CD14-positive monocyte (primary cell): ENCODE results near the gene PDE4B. TPM values are rescaled to one million over a fixed set of nuclear protein-coding genes. Genes with fewer than 3 reads are reported as not detected.

ENCODE experiments used
- DNase-seq, 3 donors: peaks; one replicate each; pipeline ENCODE4 v3.0.0-alpha.2; 2011 to 2022
- H2AFZ ChIP-seq: 2 replicates; pipeline ENCODE4 v1.6.0; 2012; ENCODE audit warnings: mild to moderate bottlenecking, low read depth, low read length, inconsistent platforms; ENCODE audit not compliant: insufficient read depth, poor library complexity, severe bottlenecking
- H3K27ac ChIP-seq, 2 donors: 1 replicate in 1 of 2; 2 replicates in 1 of 2; pipeline ENCODE4 v1.5.1; 2012 to 2013; ENCODE audit warnings: low read length in 2 of 2, control low read depth in 1 of 2, inconsistent platforms in 1 of 2, low read depth in 1 of 2, mild to moderate bottlenecking in 1 of 2
- H3K27me3 ChIP-seq, 2 donors: one replicate each; pipeline versions ENCODE4 v1.6.0 to v1.6.1; 2011 to 2013; ENCODE audit warnings: low read length in 2 of 2; ENCODE audit not compliant: control insufficient read depth in 2 of 2, insufficient read depth in 2 of 2
- H3K36me3 ChIP-seq, 2 donors: replicated peaks in 1 of 2; 1 replicate in 1 of 2; 2 replicates in 1 of 2; pipeline versions ENCODE4 v1.5.1 to v1.6.1; 2012 to 2013; ENCODE audit warnings: low read length in 2 of 2, control low read depth in 1 of 2, inconsistent platforms in 1 of 2, mild to moderate bottlenecking in 1 of 2; ENCODE audit not compliant: insufficient read depth in 2 of 2, control insufficient read depth in 1 of 2
- H3K4me1 ChIP-seq, 2 donors: 1 replicate in 1 of 2; 2 replicates in 1 of 2; pipeline versions ENCODE4 v1.5.1 to v1.6.1; 2012 to 2013; ENCODE audit warnings: low read length in 2 of 2, control low read depth in 1 of 2, inconsistent platforms in 1 of 2, mild to moderate bottlenecking in 1 of 2, moderate library complexity in 1 of 2; ENCODE audit not compliant: insufficient read depth in 2 of 2, control insufficient read depth in 1 of 2
- H3K4me2 ChIP-seq: replicated peaks from 2 replicates; pipeline ENCODE3; 2012; ENCODE audit warnings: low read length, moderate library complexity, mild to moderate bottlenecking; ENCODE audit not compliant: poor library complexity, severe bottlenecking; ENCODE audit errors: extremely low read depth
- H3K4me3 ChIP-seq, 3 experiments: fragments of 200-600 bp in 1 of 3; sonication (generic) in 1 of 3; replicated peaks in 1 of 3; 1 replicate in 2 of 3; 2 replicates in 1 of 3; pipeline ENCODE4 v1.5.1; 2011 to 2013; ENCODE audit warnings: low read length in 3 of 3, mild to moderate bottlenecking in 3 of 3, control low read depth in 2 of 3, low read depth in 2 of 3, inconsistent platforms in 1 of 3, moderate library complexity in 1 of 3
- H3K79me2 ChIP-seq: 2 replicates; pipeline ENCODE4 v1.6.0; 2012; ENCODE audit warnings: mild to moderate bottlenecking, control low read depth, inconsistent platforms, low read length, moderate library complexity; ENCODE audit not compliant: insufficient read depth
- H3K9ac ChIP-seq: 2 replicates; pipeline ENCODE4 v1.6.0; 2017; ENCODE audit warnings: low read length, mild to moderate bottlenecking; ENCODE audit not compliant: insufficient read depth, poor library complexity, severe bottlenecking
- H3K9me3 ChIP-seq, 2 donors: replicated peaks in 1 of 2; 1 replicate in 1 of 2; 2 replicates in 1 of 2; pipeline versions ENCODE4 v1.5.1 to v1.6.1; 2012 to 2013; ENCODE audit warnings: low read length in 2 of 2, control low read depth in 1 of 2; ENCODE audit not compliant: control insufficient read depth in 1 of 2, insufficient read depth in 1 of 2
- H4K20me1 ChIP-seq: 2 replicates; pipeline ENCODE4 v1.6.0; 2012; ENCODE audit warnings: mild to moderate bottlenecking, low read length, control low read depth, moderate library complexity; ENCODE audit not compliant: insufficient read depth
- H3K27ac Mint-ChIP-seq, 7 donors: one replicate each; pipeline ENCODE4 v1.8.0; 2020; ENCODE audit warnings: mild to moderate bottlenecking in 7 of 7, mixed read lengths in 7 of 7, moderate library complexity in 6 of 7, inconsistent platforms in 2 of 7
- H3K27me3 Mint-ChIP-seq, 3 donors: one replicate each; pipeline ENCODE4 v1.8.0; 2021 to 2022; ENCODE audit warnings: low read depth in 3 of 3, mild to moderate bottlenecking in 3 of 3, mixed read lengths in 3 of 3, moderate library complexity in 3 of 3, inconsistent platforms in 1 of 3
- H3K36me3 Mint-ChIP-seq, 2 donors: one replicate each; pipeline ENCODE4 v1.8.0; 2020; ENCODE audit warnings: mixed read lengths in 2 of 2, inconsistent platforms in 1 of 2, mild to moderate bottlenecking in 1 of 2
- H3K4me1 Mint-ChIP-seq: one replicate; pipeline ENCODE4 v1.8.0; 2020; ENCODE audit warnings: mild to moderate bottlenecking, mixed read lengths
- H3K4me3 Mint-ChIP-seq, 2 donors: one replicate each; pipeline ENCODE4 v1.8.0; 2020; ENCODE audit warnings: mild to moderate bottlenecking in 2 of 2, mixed read lengths in 2 of 2, moderate library complexity in 1 of 2
- H3K9me3 Mint-ChIP-seq, 7 donors: one replicate each; pipeline ENCODE4 v1.8.0; 2020 to 2022; ENCODE audit warnings: mixed read lengths in 7 of 7, mild to moderate bottlenecking in 6 of 7, moderate library complexity in 6 of 7, inconsistent platforms in 2 of 7
- intact Hi-C, 2 donors: fragments of 100-400 bp; cut with micrococcal nuclease; formaldehyde crosslinking; loops; one replicate each; pipeline versions ENCODE4 v1.15.0 to v1.15.1; 2023
- polyA plus RNA-seq, 3 donors: library from polyadenylated mRNA; depleted of rRNA in 1 of 3; unstranded in 2 of 3; stranded (reverse) in 1 of 3; fragments of 300-500 nt in 2 of 3; fragments of >200 nt in 1 of 3; fragmentation: Illumina TruSeq in 2 of 3; gene quantifications; 1 replicate in 2 of 3; 2 replicates in 1 of 3; pipeline ENCODE4 v1.2.3, GENCODE V29; 2012 to 2021
- TF ChIP-seq, protein P1 (sequence below): fragments of 200-600 bp; IDR thresholded peaks from one replicate; pipeline ENCODE4 v1.8.0; 2022; ENCODE audit warnings: antibody characterized with exemption, mild to moderate bottlenecking

PDE4B gene
- polyA plus RNA-seq, 3 donors = 17.2 to 52.8 (median 25.2) TPM

DNA sequence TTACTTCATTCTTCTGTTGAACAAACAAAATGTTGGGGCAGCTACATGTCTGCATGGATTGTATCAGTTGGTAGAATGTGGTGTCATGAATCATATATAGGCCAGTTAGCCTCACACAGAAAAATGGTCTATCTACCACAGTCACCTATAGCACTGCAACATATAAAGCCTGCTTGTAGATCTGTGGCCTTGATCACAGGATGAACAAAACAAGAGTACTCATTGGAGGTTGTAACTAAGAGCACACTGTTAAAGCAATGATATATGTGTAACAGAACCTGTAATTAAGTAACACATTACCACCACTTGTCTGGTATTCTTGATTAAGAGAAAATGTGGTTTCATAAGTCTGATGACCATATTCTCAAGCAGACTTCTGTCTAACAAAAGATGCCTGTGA is 573.9 kb downstream of the PDE4B start:
- Histone ChIP-seq H3K9ac (no peak overlapping the region), H3K4me2 (no peak overlapping the region), H3K79me2 (no peaks in the 10 kb centered on the region), H3K9me3 (no peaks in the 10 kb centered on the region), H2AFZ (no peak overlapping the region), H3K36me3 (peaks cover 61 to 87% of the 10 kb centered on the region in 2 donors), H4K20me1 (peaks cover 4% of the 10 kb centered on the region), H3K4me3 (no peak overlapping the region), H3K4me1 (peaks cover 18 to 32% of the 10 kb centered on the region in 2 donors), H3K27ac (peak overlapping the region in 1 of 2 donors; percentile 44), H3K27me3 (no peaks in the 10 kb centered on the region)
- Mint-ChIP-seq H3K27ac (peak overlapping the region in 2 of 7 donors; percentile 42 to 61), H3K36me3 (peaks cover 89 to 92% of the 10 kb centered on the region in 2 donors), H3K27me3 (peaks cover 0 to 1% (median 0%) of the 10 kb centered on the region in 3 donors), H3K9me3 (no peaks in the 10 kb centered on the region), H3K4me3 (no peak overlapping the region), H3K4me1 (peaks cover 32% of the 10 kb centered on the region)
- no peak for DNase-seq
- intact Hi-C loops = no loop called here
- TF ChIP-seq, protein P1, sequence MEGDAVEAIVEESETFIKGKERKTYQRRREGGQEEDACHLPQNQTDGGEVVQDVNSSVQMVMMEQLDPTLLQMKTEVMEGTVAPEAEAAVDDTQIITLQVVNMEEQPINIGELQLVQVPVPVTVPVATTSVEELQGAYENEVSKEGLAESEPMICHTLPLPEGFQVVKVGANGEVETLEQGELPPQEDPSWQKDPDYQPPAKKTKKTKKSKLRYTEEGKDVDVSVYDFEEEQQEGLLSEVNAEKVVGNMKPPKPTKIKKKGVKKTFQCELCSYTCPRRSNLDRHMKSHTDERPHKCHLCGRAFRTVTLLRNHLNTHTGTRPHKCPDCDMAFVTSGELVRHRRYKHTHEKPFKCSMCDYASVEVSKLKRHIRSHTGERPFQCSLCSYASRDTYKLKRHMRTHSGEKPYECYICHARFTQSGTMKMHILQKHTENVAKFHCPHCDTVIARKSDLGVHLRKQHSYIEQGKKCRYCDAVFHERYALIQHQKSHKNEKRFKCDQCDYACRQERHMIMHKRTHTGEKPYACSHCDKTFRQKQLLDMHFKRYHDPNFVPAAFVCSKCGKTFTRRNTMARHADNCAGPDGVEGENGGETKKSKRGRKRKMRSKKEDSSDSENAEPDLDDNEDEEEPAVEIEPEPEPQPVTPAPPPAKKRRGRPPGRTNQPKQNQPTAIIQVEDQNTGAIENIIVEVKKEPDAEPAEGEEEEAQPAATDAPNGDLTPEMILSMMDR = no peak

DNA sequence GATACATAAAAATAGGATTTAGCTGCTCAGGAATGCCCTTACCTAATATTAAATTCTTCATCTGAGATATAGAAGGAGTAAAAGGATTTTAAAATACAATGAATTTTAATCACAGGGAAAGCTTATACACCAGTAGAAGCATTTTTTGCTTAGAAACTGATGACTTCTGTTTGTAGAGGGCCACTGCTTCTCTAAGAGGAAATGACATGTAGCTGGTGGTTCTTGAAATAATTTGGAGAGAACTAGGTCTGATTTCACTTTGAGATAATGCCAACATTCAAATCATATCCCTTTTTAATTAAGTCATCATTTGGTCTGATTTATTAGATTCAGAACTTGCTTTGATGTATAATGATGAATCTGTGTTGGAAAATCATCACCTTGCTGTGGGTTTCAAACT is 574.7 kb downstream of the PDE4B start:
- Histone ChIP-seq H3K4me1 (peaks cover 25 to 39% of the 10 kb centered on the region in 2 donors), H4K20me1 (peaks cover 3% of the 10 kb centered on the region), H3K4me3 (no peak overlapping the region), H3K9ac (no peak overlapping the region), H3K79me2 (no peaks in the 10 kb centered on the region), H3K9me3 (no peaks in the 10 kb centered on the region), H3K27me3 (no peaks in the 10 kb centered on the region), H3K4me2 (no peak overlapping the region), H3K36me3 (peaks cover 54 to 79% of the 10 kb centered on the region in 2 donors), H2AFZ (no peak overlapping the region), H3K27ac (peak overlapping the region in 1 of 2 donors; percentile 44)
- Mint-ChIP-seq H3K4me1 (peaks cover 40% of the 10 kb centered on the region), H3K9me3 (no peaks in the 10 kb centered on the region), H3K4me3 (no peak overlapping the region), H3K36me3 (peaks cover 89 to 91% of the 10 kb centered on the region in 2 donors), H3K27ac (peak overlapping the region in 5 of 7 donors; percentile 31 to 61 (median 42)), H3K27me3 (peaks cover 0 to 1% (median 0%) of the 10 kb centered on the region in 3 donors)
- DNase-seq = no peak
- intact Hi-C loops = no loop called here
- TF ChIP-seq, protein P1 = no peak
